ENCODE data around the gene DPM1.
A peak's percentile ranks its signal among the peaks of the same experiment; 100 is the strongest.

DPM1 gene

DNA sequence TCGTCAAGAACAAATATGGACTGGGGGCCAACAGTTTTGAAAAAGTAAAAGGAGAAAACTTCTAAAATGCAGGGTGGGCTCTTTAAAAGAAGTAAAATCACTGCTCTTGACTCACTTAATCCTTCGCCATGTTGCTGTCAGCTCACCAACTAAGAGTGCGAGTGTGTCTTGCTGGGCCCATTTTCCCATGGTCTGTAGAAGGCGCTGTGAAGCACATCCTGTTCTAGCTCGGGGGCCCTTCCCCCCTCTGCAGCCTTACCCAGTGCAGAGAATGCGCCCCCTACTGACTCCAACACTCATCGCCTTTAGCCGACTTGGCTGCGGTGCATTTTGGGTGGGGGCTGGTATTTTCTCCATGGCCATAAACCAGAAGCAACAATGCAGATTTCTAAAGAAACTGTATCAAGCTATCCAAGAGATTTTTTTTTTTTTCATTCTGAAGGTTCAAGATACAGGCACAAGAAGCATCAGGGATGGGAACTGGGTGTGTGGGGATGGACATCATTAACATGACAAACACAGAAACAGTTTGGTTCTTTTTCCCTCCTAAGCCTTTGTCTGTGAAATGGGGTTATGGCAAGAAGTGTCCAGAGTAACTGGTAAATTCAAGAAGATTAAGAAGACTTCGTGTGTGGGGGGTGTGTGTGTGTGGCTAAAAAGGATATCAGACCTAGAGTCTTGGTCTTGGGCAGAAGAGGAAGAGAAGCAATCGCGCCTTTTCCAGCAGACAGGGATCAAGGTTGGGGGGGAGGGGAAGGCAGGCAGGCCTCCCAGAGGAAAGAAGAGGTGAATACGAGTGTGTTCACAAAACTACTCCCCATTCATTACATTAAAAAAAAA is 28.8 kb downstream of the DPM1 start:
- peaks cover 7 to 9% of the 10 kb centered on the region in 2 experiments for H3K36me3 ChIP-seq (ENCODE audit: control insufficient read depth in 1 of 2, insufficient read depth in 2 of 2, low read length in 2 of 2)
- no peak overlapping the region for H2BK120ac ChIP-seq (ENCODE audit: insufficient read depth, low read length, poor library complexity)
- peak overlapping the region; percentile 81 for H3K14ac ChIP-seq (ENCODE audit: low read length)
- H3K27me3 ChIP-seq (ENCODE audit: insufficient read depth, low read length): no peaks in the 10 kb centered on the region
- DNase-seq: peak; percentile 92 to 95
- H2BK12ac ChIP-seq (ENCODE audit: low read length): no peak overlapping the region
- no peak overlapping the region for H3K23ac ChIP-seq (ENCODE audit: low read length)
- peak overlapping the region; percentile 25 for H2BK5ac ChIP-seq (ENCODE audit: low read depth, low read length, poor library complexity)
- no CpG with 5 or more reads among the region's 13 CpGs for WGBS (ENCODE audit: extremely low coverage, insufficient coverage, insufficient read length)
- peaks cover 16% of the 10 kb centered on the region for H3K79me1 ChIP-seq (ENCODE audit: low read length)
- H3K4me1 ChIP-seq (ENCODE audit: control insufficient read depth in 1 of 2, insufficient read depth in 2 of 2, low read length in 2 of 2): peaks cover 7% of the 10 kb centered on the region in 2 experiments
- peak overlapping the region; percentile 96 for H3K4me3 ChIP-seq (ENCODE audit: low read depth, low read length)
- H3K4me2 ChIP-seq (ENCODE audit: low read length): peak overlapping the region; percentile 83
- peak overlapping the region; percentile 63 for H4K8ac ChIP-seq (ENCODE audit: low read depth, low read length)
- H2AFZ ChIP-seq (ENCODE audit: insufficient read depth, low read length, poor library complexity): no peak overlapping the region
- H3K27ac ChIP-seq (ENCODE audit: low read depth, low read length): peak overlapping the region; percentile 62
- H2AK5ac ChIP-seq (ENCODE audit: low read length): no peak overlapping the region
- peak overlapping the region; percentile 92 for H3K9ac ChIP-seq (ENCODE audit: low read length)
- peak overlapping the region; percentile 96 for H3K4ac ChIP-seq (ENCODE audit: low read depth, low read length)
- H3K9me3 ChIP-seq (ENCODE audit: insufficient read depth, low read depth, low read length): no peaks in the 10 kb centered on the region
- no peak overlapping the region for H3K18ac ChIP-seq (ENCODE audit: low read length)
- peaks cover 23% of the 10 kb centered on the region for H3K79me2 ChIP-seq (ENCODE audit: control insufficient read depth, insufficient read depth, low read length, poor library complexity)
- no peak overlapping the region for H4K12ac ChIP-seq (ENCODE audit: low read depth, low read length)
- peak overlapping the region; percentile 63 for H4K91ac ChIP-seq (ENCODE audit: low read depth, low read length)

- H3K4me3 ChIP-seq (ENCODE audit: low read depth, low read length): no peak overlapping the region
- WGBS (ENCODE audit: extremely low coverage, insufficient coverage, insufficient read length): no CpG with 5 or more reads among the region's 5 CpGs
Measured at GRCh38 chr20:50928469-50928868, 29.9 kb downstream of the DPM1 start.

DNA sequence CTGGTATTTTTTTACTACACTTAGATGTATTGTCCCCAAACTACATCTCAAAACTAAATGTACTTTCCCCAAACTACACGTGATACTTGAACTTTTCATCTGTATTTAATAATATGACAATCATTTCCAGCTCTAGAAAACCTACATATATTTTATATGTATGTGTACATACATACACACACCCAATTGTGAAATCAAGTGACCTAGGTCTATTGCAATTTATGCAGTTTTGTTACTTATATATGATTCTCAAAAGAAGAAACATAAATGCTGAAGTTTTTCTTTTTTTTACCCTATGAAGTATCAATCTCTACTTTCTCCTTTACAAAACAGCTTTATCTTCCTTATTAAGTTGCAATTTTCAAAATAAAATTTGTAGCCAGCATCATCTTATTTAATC is 31.8 kb downstream of the DPM1 start:
- Histone ChIP-seq H4K8ac (ENCODE audit: low read depth, low read length) (no peak overlapping the region), H3K36me3 (ENCODE audit: control insufficient read depth in 1 of 2, insufficient read depth in 2 of 2, low read length in 2 of 2) (peaks cover 10 to 14% of the 10 kb centered on the region in 2 experiments), H3K4me2 (ENCODE audit: low read length) (no peak overlapping the region), H2BK5ac (ENCODE audit: low read depth, low read length, poor library complexity) (no peak overlapping the region), H2AK5ac (ENCODE audit: low read length) (no peak overlapping the region), H4K91ac (ENCODE audit: low read depth, low read length) (no peak overlapping the region), H3K27me3 (ENCODE audit: insufficient read depth, low read length) (no peaks in the 10 kb centered on the region), H3K23ac (ENCODE audit: low read length) (no peak overlapping the region), H3K18ac (ENCODE audit: low read length) (no peak overlapping the region), H2BK12ac (ENCODE audit: low read length) (no peak overlapping the region), H3K27ac (ENCODE audit: low read depth, low read length) (no peak overlapping the region), H3K9ac (ENCODE audit: low read length) (no peak overlapping the region), H3K9me3 (ENCODE audit: insufficient read depth, low read depth, low read length) (no peaks in the 10 kb centered on the region), H4K12ac (ENCODE audit: low read depth, low read length) (no peak overlapping the region), H3K79me1 (ENCODE audit: low read length) (peaks cover 11% of the 10 kb centered on the region), H2AFZ (ENCODE audit: insufficient read depth, low read length, poor library complexity) (no peak overlapping the region), H3K14ac (ENCODE audit: low read length) (no peak overlapping the region), H3K79me2 (ENCODE audit: control insufficient read depth, insufficient read depth, low read length, poor library complexity) (peaks cover 34% of the 10 kb centered on the region), H2BK120ac (ENCODE audit: insufficient read depth, low read length, poor library complexity) (no peak overlapping the region), H3K4me3 (ENCODE audit: low read depth, low read length) (no peak overlapping the region), H3K4ac (ENCODE audit: low read depth, low read length) (no peak overlapping the region), H3K4me1 (ENCODE audit: control insufficient read depth in 1 of 2, insufficient read depth in 2 of 2, low read length in 2 of 2) (peaks cover 11 to 15% of the 10 kb centered on the region in 2 experiments)
- DNase-seq: no peak
- no CpG with 5 or more reads among the region's 1 CpG for WGBS (ENCODE audit: extremely low coverage, insufficient coverage, insufficient read length)

More at GRCh38 chr20:50928469-50928868, 29.9 kb downstream of the DPM1 start:
- Histone ChIP-seq H3K27ac (ENCODE audit: low read depth, low read length) (no peak overlapping the region), H3K36me3 (ENCODE audit: control insufficient read depth in 1 of 2, insufficient read depth in 2 of 2, low read length in 2 of 2) (peaks cover 8 to 10% of the 10 kb centered on the region in 2 experiments), H4K12ac (ENCODE audit: low read depth, low read length) (no peak overlapping the region), H3K4me1 (ENCODE audit: control insufficient read depth in 1 of 2, insufficient read depth in 2 of 2, low read length in 2 of 2) (peaks cover 7 to 8% of the 10 kb centered on the region in 2 experiments), H3K14ac (ENCODE audit: low read length) (no peak overlapping the region), H3K79me1 (ENCODE audit: low read length) (peaks cover 16% of the 10 kb centered on the region), H3K27me3 (ENCODE audit: insufficient read depth, low read length) (no peaks in the 10 kb centered on the region), H4K8ac (ENCODE audit: low read depth, low read length) (no peak overlapping the region), H3K79me2 (ENCODE audit: control insufficient read depth, insufficient read depth, low read length, poor library complexity) (peaks cover 29% of the 10 kb centered on the region), H4K91ac (ENCODE audit: low read depth, low read length) (no peak overlapping the region), H3K4ac (ENCODE audit: low read depth, low read length) (peak overlapping the region; percentile 61), H3K23ac (ENCODE audit: low read length) (no peak overlapping the region), H2BK12ac (ENCODE audit: low read length) (no peak overlapping the region), H3K18ac (ENCODE audit: low read length) (no peak overlapping the region), H2AK5ac (ENCODE audit: low read length) (no peak overlapping the region), H2BK5ac (ENCODE audit: low read depth, low read length, poor library complexity) (no peak overlapping the region), H3K4me2 (ENCODE audit: low read length) (peak overlapping the region; percentile 83), H3K9ac (ENCODE audit: low read length) (no peak overlapping the region), H2BK120ac (ENCODE audit: insufficient read depth, low read length, poor library complexity) (no peak overlapping the region), H2AFZ (ENCODE audit: insufficient read depth, low read length, poor library complexity) (no peak overlapping the region), H3K9me3 (ENCODE audit: insufficient read depth, low read depth, low read length) (no peaks in the 10 kb centered on the region)
- peak in 1 of 2 donors; percentile 52 for DNase-seq

GRCh38 chr20:50924261-50924920 is 33.9 kb downstream of the DPM1 start:
- Histone ChIP-seq H4K91ac (ENCODE audit: low read depth, low read length) (no peak overlapping the region), H3K4ac (ENCODE audit: low read depth, low read length) (peak overlapping the region; percentile 60), H3K9me3 (ENCODE audit: insufficient read depth, low read depth, low read length) (no peaks in the 10 kb centered on the region), H3K9ac (ENCODE audit: low read length) (no peak overlapping the region), H3K36me3 (ENCODE audit: control insufficient read depth in 1 of 2, insufficient read depth in 2 of 2, low read length in 2 of 2) (peaks cover 13 to 18% of the 10 kb centered on the region in 2 experiments), H2AK5ac (ENCODE audit: low read length) (no peak overlapping the region), H4K12ac (ENCODE audit: low read depth, low read length) (no peak overlapping the region), H3K18ac (ENCODE audit: low read length) (no peak overlapping the region), H2BK120ac (ENCODE audit: insufficient read depth, low read length, poor library complexity) (no peak overlapping the region), H2BK5ac (ENCODE audit: low read depth, low read length, poor library complexity) (no peak overlapping the region), H3K23ac (ENCODE audit: low read length) (no peak overlapping the region), H2BK12ac (ENCODE audit: low read length) (no peak overlapping the region), H3K14ac (ENCODE audit: low read length) (no peak overlapping the region), H3K27ac (ENCODE audit: low read depth, low read length) (no peak overlapping the region), H3K4me2 (ENCODE audit: low read length) (no peak overlapping the region), H4K8ac (ENCODE audit: low read depth, low read length) (no peak overlapping the region), H2AFZ (ENCODE audit: insufficient read depth, low read length, poor library complexity) (no peak overlapping the region), H3K4me1 (ENCODE audit: control insufficient read depth in 1 of 2, insufficient read depth in 2 of 2, low read length in 2 of 2) (peaks cover 11 to 15% of the 10 kb centered on the region in 2 experiments), H3K4me3 (ENCODE audit: low read depth, low read length) (no peak overlapping the region), H3K79me1 (ENCODE audit: low read length) (no peaks in the 10 kb centered on the region), H3K27me3 (ENCODE audit: insufficient read depth, low read length) (no peaks in the 10 kb centered on the region), H3K79me2 (ENCODE audit: control insufficient read depth, insufficient read depth, low read length, poor library complexity) (peaks cover 26% of the 10 kb centered on the region)
- no CpG with 5 or more reads among the region's 2 CpGs for WGBS (ENCODE audit: extremely low coverage, insufficient coverage, insufficient read length)
- no peak for DNase-seq

Measured in trophoblast cell (in vitro differentiated cells and primary cell).